Suprapubic skin (tissue), 4 donors: ENCODE results near the gene LCE1F. TPM values are rescaled to one million over a fixed set of nuclear protein-coding genes. Genes with fewer than 3 reads are reported as not detected.

Source experiments
- DNase-seq, 2 donors: peaks; one replicate each; pipeline ENCODE4 v3.0.0-alpha.2; 2019; ENCODE audit warnings: low spot score in 2 of 2
- H3K27ac ChIP-seq: fragments of 200-600 bp; sonication (generic); one replicate; pipeline ENCODE4 v1.5.1; 2019
- H3K27me3 ChIP-seq: fragments of 200-600 bp; sonication (generic); one replicate; pipeline ENCODE4 v1.5.1; 2019
- H3K36me3 ChIP-seq: fragments of 200-600 bp; sonication (generic); one replicate; pipeline ENCODE4 v1.5.1; 2019
- H3K4me1 ChIP-seq: fragments of 200-600 bp; sonication (generic); one replicate; pipeline ENCODE4 v1.5.1; 2019
- H3K4me3 ChIP-seq: fragments of 200-600 bp; sonication (generic); one replicate; pipeline ENCODE4 v1.5.1; 2019; ENCODE audit warnings: mild to moderate bottlenecking
- H3K9me3 ChIP-seq: fragments of 200-600 bp; sonication (generic); one replicate; pipeline ENCODE4 v1.5.1; 2019
- CTCF ChIP-seq, 2 donors: fragments of 200-600 bp in 1 of 2; fragments of 450-650 bp in 1 of 2; sonication (generic) in 1 of 2; IDR thresholded peaks; one replicate each; pipeline ENCODE4 v1.5.1; 2016 to 2019; ENCODE audit warnings: antibody characterized with exemption in 2 of 2, mild to moderate bottlenecking in 1 of 2, moderate library complexity in 1 of 2
- EP300 ChIP-seq: sonication (generic); formaldehyde crosslinking; IDR thresholded peaks from one replicate; pipeline ENCODE4 v1.6.1; 2017; ENCODE audit warnings: antibody characterized with exemption
- POLR2A ChIP-seq, 2 donors: fragments of 450-650 bp; IDR thresholded peaks; one replicate each; pipeline ENCODE4 v1.6.1; 2017; ENCODE audit warnings: antibody characterized with exemption in 2 of 2, mild to moderate bottlenecking in 2 of 2, moderate library complexity in 2 of 2
- POLR2AphosphoS5 ChIP-seq, 3 donors: sonication (generic); formaldehyde crosslinking; IDR thresholded peaks; one replicate each; pipeline ENCODE4 v1.6.1; 2017; ENCODE audit warnings: antibody characterized with exemption in 3 of 3
- WGBS: methylation state at CpG from one replicate; pipeline ENCODE4 v1.1.5; 2018; 5-methylcytosine and 5-hydroxymethylcytosine counted together
- total RNA-seq, 4 donors: library from RNA; depleted of rRNA; stranded (reverse); fragments of >200 nt; gene quantifications; one replicate each; pipeline ENCODE4 v1.1.0, GENCODE V29; 2016

LCE1F gene
- total RNA-seq, 4 donors from 2014 or later, result 23.4 to 71.3 (median 42.8) TPM; not detected in 1

- Histone ChIP-seq H3K9me3 (no peaks in the 10 kb centered on the region), H3K27me3 (no peaks in the 10 kb centered on the region), H3K27ac (no peak overlapping the region), H3K4me3 (no peak overlapping the region), H3K36me3 (no peaks in the 10 kb centered on the region), H3K4me1 (peaks cover 7% of the 10 kb centered on the region)
- DNase-seq, result no peak
- 44% methylated on average over 2 of the region's 2 CpGs for WGBS
- TF ChIP-seq CTCF (IDR thresholded peaks at IDR 0.05) (no peak), POLR2A (IDR thresholded peaks at IDR 0.05) (no peak), EP300 (no peak), POLR2AphosphoS5 (IDR thresholded peaks at IDR 0.05) (no peak)
These were observed 36.1 kb downstream of the LCE1F start for GRCh38 chr1:152811050-152811449.

GRCh38 chr1:152811671-152812070 lies 36.7 kb downstream of the LCE1F start, which contains the start of gene LCE1B:
TSS of gene LCE1B (plus strand) at chr1:152811971. CDS start at chr1:152812447, 476 bp downstream.
- WGBS, result 90% methylated on average over 2 of the region's 2 CpGs
- H3K27ac ChIP-seq, result no peak within 1 kb of the TSS
- no peak within 1 kb of the TSS for H3K4me3 ChIP-seq
- no peaks in the 10 kb centered on the region for H3K9me3 ChIP-seq
- H3K27me3 ChIP-seq, result no peaks in the 10 kb centered on the region
- no peak for TF ChIP-seq POLR2A (IDR thresholded peaks at IDR 0.05)
- no peak for TF ChIP-seq EP300
- TF ChIP-seq POLR2AphosphoS5 (IDR thresholded peaks at IDR 0.05), result no peak
- TF ChIP-seq CTCF (IDR thresholded peaks at IDR 0.05), result no peak
- peaks cover 7% of the 10 kb centered on the region for H3K4me1 ChIP-seq
- no peak for DNase-seq
- no peaks in the 10 kb centered on the region for H3K36me3 ChIP-seq

GRCh38 chr1:152817309-152817708 lies 42.4 kb downstream of the LCE1F start:
- 86% methylated on average over 6 of the region's 6 CpGs for WGBS
- Histone ChIP-seq H3K4me3 (no peak overlapping the region), H3K27me3 (no peaks in the 10 kb centered on the region), H3K4me1 (no peaks in the 10 kb centered on the region), H3K9me3 (no peaks in the 10 kb centered on the region), H3K36me3 (no peaks in the 10 kb centered on the region), H3K27ac (no peak overlapping the region)
- DNase-seq, result no peak
- TF ChIP-seq CTCF (IDR thresholded peaks at IDR 0.05), result no peak
- TF ChIP-seq POLR2AphosphoS5 (IDR thresholded peaks at IDR 0.05), result no peak
- TF ChIP-seq EP300, result no peak
- TF ChIP-seq POLR2A (IDR thresholded peaks at IDR 0.05), result no peak

GRCh38 chr1:152823294-152823693 lies 48.4 kb downstream of the LCE1F start:
- H3K4me3 ChIP-seq, result no peak overlapping the region
- TF ChIP-seq CTCF (IDR thresholded peaks at IDR 0.05), result no peak
- no peak for TF ChIP-seq POLR2A (IDR thresholded peaks at IDR 0.05)
- TF ChIP-seq POLR2AphosphoS5 (IDR thresholded peaks at IDR 0.05), result no peak
- TF ChIP-seq EP300, result no peak
- WGBS, result 58% methylated on average over 5 of the region's 5 CpGs

GRCh38 chr1:152824964-152825363 lies 50.0 kb downstream of the LCE1F start:
- H3K9me3 ChIP-seq, result no peaks in the 10 kb centered on the region
- no peaks in the 10 kb centered on the region for H3K27me3 ChIP-seq
- H3K4me1 ChIP-seq, result no peaks in the 10 kb centered on the region
- TF ChIP-seq EP300 (no peak), POLR2AphosphoS5 (IDR thresholded peaks at IDR 0.05) (no peak), POLR2A (IDR thresholded peaks at IDR 0.05) (no peak), CTCF (IDR thresholded peaks at IDR 0.05) (no peak)
- no peak for DNase-seq
- H3K36me3 ChIP-seq, result no peaks in the 10 kb centered on the region
- no peak overlapping the region for H3K27ac ChIP-seq
- H3K4me3 ChIP-seq, result no peak overlapping the region

More at GRCh38 chr1:152823294-152823693, 48.4 kb downstream of the LCE1F start:
- Histone ChIP-seq H3K9me3 (no peaks in the 10 kb centered on the region), H3K36me3 (no peaks in the 10 kb centered on the region), H3K4me1 (no peaks in the 10 kb centered on the region), H3K27me3 (no peaks in the 10 kb centered on the region), H3K27ac (no peak overlapping the region)
- DNase-seq, result no peak

Other genes starting within 250 kb of the LCE1F start
- gene LCE3E, start 208.4 kb upstream of the LCE1F start, total RNA-seq, result 10 to 100 TPM in 1 of 4 donors, 1 to 10 TPM in 2, not detected in 1; 4.8 to 19.0 (median 7.4) TPM
- gene LCE3D, start 194.6 kb upstream of the LCE1F start, total RNA-seq, result 10 to 100 TPM in 2 of 4 donors, 1 to 10 TPM in 2; 3.7 to 27.1 (median 15.4) TPM
- not detected for gene LCE3C, start 174.9 kb upstream of the LCE1F start, total RNA-seq
- gene LCE3B, start 161.3 kb upstream of the LCE1F start, total RNA-seq, result not detected
- gene LCE3A, start 152.0 kb upstream of the LCE1F start, total RNA-seq, result not detected
- 100 to 1,000 TPM in 3 of 4 donors, 10 to 100 TPM in 1; 11.8 to 304 (median 222) TPM for gene LCE2D, start 111.8 kb upstream of the LCE1F start, total RNA-seq
- gene LCE2C, start 99.9 kb upstream of the LCE1F start, total RNA-seq, result 100 to 1,000 TPM in 3 of 4 donors, 10 to 100 TPM in 1; 66.5 to 669 (median 515) TPM
- gene LCE2B, start 89.0 kb upstream of the LCE1F start, total RNA-seq, result 1,000 to 10,000 TPM in 2 of 4 donors, 100 to 1,000 TPM in 1, 10 to 100 TPM in 1; 91.9 to 1,442 (median 997) TPM
- gene LCE2A, start 76.8 kb upstream of the LCE1F start, total RNA-seq, result 100 to 1,000 TPM in 3 of 4 donors, 10 to 100 TPM in 1; 28.2 to 457 (median 159) TPM
- 1 to 10 TPM in 3 of 4 donors, not detected in 1; 3.0 to 7.7 (median 3.6) TPM for gene LCE4A, start 67.0 kb upstream of the LCE1F start, total RNA-seq
- gene KPRP, start 17.1 kb upstream of the LCE1F start, total RNA-seq, result 100 to 1,000 TPM in 3 of 4 donors, 10 to 100 TPM in 1; 20.9 to 138 (median 131) TPM
- gene LCE1E, start 11.1 kb downstream of the LCE1F start, total RNA-seq, result 10 to 100 TPM in 3 of 4 donors, 1 to 10 TPM in 1; 5.5 to 71.0 (median 29.6) TPM
- gene LCE1D, start 21.6 kb downstream of the LCE1F start, total RNA-seq, result 100 to 1,000 TPM in 2 of 4 donors, 10 to 100 TPM in 2; 32.8 to 203 (median 101) TPM
- 1,000 to 10,000 TPM in 3 of 4 donors, 10 to 100 TPM in 1; 73.2 to 1,471 (median 1,283) TPM for gene LCE1C, start 31.5 kb downstream of the LCE1F start, total RNA-seq
- 100 to 1,000 TPM in 3 of 4 donors, 10 to 100 TPM in 1; 29.6 to 197 (median 166) TPM for gene LCE1B, start 36.8 kb downstream of the LCE1F start, total RNA-seq
- 100 to 1,000 TPM in 3 of 4 donors, 10 to 100 TPM in 1; 69.4 to 516 (median 417) TPM for gene LCE1A, start 52.3 kb downstream of the LCE1F start, total RNA-seq
- 10 to 100 TPM in 3 of 4 donors, 1 to 10 TPM in 1; 3.0 to 95.6 (median 55.0) TPM for gene LCE6A, start 67.7 kb downstream of the LCE1F start, total RNA-seq
- gene LCE7A, start 84.9 kb downstream of the LCE1F start, total RNA-seq, result not detected
- gene SMCP, start 103.2 kb downstream of the LCE1F start, total RNA-seq, result not detected
- 100 to 1,000 TPM in 3 of 4 donors, 10 to 100 TPM in 1; 50.2 to 213 (median 138) TPM for gene IVL, start 133.4 kb downstream of the LCE1F start, total RNA-seq
- 10 to 100 TPM; 10.7 to 42.8 (median 18.2) TPM for gene SPRR5, start 172.1 kb downstream of the LCE1F start, total RNA-seq
- 100 to 1,000 TPM in 2 of 4 donors, 10 to 100 TPM in 1, 1 to 10 TPM in 1; 1.4 to 478 (median 67.3) TPM for gene SPRR4, start 195.5 kb downstream of the LCE1F start, total RNA-seq
- 10 to 100 TPM in 1 of 4 donors, not detected in 3; 66.5 TPM for gene SPRR1A, start 208.9 kb downstream of the LCE1F start, total RNA-seq
- not detected for gene SPRR3, start 226.6 kb downstream of the LCE1F start, total RNA-seq